B cell (primary cell): Measurements from ENCODE around the gene SFXN3.

Experiments
- EZH2 ChIP-seq: IDR thresholded peaks from 2 replicates; pipeline ENCODE4 v1.6.1; 2012; ENCODE audit warnings: borderline replicate concordance, low read depth, mild to moderate bottlenecking, moderate library complexity, low read length; ENCODE audit not compliant: insufficient read depth, poor library complexity, severe bottlenecking
- TF ChIP-seq, protein P1 (sequence below): fragments of 200-600 bp; IDR thresholded peaks from one replicate; pipeline ENCODE4 v1.8.0; 2022; ENCODE audit warnings: antibody characterized with exemption, mild to moderate bottlenecking

DNA sequence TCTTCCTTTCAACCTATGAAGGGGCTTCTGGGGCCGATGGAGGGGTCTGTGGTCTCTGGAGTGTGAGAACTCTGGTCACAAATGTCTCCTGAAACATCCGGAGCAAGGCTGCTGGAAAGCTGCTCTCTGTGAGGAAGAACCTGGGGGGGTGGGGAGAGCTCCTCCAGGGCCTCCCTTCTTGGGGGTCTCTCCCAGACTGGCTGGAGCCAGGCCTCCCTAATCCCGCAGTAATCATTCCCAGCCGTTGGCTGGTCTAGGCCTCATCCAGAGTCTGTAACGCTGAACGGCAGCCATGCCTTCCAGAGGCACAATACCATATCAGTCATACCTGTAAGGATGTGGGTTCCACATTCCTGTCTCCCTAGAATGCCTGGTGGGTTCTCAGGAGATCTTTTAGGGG lies 35.9 kb upstream of the SFXN3 start:
- TF ChIP-seq, protein P1, sequence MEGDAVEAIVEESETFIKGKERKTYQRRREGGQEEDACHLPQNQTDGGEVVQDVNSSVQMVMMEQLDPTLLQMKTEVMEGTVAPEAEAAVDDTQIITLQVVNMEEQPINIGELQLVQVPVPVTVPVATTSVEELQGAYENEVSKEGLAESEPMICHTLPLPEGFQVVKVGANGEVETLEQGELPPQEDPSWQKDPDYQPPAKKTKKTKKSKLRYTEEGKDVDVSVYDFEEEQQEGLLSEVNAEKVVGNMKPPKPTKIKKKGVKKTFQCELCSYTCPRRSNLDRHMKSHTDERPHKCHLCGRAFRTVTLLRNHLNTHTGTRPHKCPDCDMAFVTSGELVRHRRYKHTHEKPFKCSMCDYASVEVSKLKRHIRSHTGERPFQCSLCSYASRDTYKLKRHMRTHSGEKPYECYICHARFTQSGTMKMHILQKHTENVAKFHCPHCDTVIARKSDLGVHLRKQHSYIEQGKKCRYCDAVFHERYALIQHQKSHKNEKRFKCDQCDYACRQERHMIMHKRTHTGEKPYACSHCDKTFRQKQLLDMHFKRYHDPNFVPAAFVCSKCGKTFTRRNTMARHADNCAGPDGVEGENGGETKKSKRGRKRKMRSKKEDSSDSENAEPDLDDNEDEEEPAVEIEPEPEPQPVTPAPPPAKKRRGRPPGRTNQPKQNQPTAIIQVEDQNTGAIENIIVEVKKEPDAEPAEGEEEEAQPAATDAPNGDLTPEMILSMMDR: no peak
- TF ChIP-seq EZH2: no peak
